ENCODE data around the gene CAPZB.

CAPZB gene

DNA sequence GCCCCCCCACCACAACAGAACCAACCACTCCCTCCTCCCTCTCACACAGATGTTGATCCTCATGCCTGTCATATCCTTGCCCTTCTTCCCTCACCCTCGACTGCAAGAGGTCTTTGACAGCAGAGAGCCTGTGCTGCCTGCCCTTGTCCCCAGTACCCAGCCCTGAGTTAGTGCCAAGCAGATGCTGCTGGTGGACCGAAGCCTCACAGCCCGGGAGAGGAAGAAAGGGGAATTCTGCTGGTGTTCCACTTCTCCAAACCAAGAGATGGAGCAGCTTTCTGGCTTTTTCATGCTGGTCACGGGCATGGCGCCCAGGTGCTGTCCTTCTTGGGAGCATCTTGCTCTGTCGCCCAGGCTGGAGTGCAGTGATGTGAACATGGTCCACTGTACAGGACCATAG, 104.1 kb downstream of the CAPZB start:
- DNase-seq, result no peak

DNA sequence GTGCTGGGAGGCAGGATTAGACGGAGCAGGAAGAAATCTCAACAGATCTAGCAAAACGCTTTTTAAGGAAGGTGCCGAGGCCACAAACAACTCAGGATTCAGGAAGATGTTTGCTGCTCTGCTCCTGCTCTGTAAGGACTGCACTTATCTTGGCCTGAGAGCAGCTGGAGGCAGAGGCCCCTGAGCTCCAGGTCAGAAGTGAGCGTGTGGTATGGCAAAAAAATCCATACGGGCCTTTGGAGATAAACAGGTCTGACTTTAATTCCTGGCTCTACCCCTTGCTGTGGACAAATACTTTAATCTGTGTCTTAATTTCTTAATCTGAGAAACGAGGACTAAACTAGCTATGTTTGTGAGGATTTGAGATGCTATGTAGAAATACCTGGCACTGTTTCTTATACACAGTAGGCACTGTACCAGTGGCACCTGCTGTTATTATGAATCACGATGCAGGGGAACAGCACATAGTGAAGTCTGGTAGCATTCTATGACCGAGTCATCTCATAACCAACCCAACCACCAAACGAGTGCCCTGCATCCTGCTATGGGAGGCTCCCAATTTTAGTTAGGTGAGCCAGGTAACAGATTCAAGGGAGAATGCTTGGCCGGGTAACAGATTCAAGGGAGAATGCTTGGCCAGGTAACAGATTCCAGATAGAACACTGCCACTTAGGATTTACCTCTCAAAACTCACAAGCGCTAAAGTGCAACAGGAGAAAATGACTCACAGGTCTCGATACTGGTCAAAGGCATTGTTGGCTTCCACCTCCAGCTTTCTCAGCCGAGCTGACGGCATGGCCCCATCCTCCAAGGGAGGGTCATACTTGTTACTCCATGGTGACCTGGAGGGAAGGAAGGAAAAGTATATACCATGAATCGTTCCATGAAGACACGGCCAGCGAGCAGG, 107.3 kb downstream of the CAPZB start:
- no peak for DNase-seq

DNA sequence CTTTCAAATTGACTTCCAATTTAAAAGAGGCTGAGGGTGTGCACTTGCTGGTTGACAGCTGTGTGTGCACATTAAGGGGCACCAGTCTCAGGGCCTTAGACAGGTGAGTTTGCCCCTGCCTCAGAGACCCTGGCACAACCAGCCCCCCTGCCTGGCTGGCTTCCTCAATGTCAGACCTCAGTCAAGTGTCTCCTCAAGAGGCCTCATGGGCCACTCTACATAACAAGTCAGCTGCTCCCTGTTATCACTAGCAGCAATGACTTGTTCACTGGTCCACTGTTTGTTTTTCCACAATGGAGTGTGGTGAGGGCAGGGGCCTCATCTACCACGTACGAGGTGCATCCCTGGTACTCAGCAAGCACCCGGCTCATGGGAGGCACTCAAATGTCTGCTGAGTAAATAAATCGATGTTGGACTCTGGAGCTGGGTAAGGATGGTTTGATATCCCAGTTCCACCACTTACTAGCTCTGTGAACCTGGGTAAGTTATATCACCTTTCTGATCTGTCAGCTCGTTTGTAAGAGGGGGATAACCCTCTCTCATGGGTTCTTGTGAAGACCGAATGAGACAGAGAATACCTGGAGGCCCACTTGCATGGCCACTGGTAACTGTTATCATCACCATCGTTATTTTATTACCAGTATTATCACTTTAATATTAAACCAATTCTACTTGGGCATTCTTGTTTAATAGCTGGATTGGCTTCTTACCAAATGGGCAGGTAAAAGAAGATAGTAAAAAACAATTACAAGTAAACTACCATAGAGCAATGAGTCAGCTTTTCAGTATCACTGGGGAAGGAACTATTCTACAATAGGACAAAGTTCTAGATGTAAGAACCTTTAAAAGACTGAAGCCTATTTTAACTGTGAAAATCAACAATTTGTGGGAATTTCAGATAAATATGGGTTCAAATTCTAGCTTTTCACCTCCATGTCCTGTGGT, 108.6 kb downstream of the CAPZB start:
- DNase-seq, result no peak

DNA sequence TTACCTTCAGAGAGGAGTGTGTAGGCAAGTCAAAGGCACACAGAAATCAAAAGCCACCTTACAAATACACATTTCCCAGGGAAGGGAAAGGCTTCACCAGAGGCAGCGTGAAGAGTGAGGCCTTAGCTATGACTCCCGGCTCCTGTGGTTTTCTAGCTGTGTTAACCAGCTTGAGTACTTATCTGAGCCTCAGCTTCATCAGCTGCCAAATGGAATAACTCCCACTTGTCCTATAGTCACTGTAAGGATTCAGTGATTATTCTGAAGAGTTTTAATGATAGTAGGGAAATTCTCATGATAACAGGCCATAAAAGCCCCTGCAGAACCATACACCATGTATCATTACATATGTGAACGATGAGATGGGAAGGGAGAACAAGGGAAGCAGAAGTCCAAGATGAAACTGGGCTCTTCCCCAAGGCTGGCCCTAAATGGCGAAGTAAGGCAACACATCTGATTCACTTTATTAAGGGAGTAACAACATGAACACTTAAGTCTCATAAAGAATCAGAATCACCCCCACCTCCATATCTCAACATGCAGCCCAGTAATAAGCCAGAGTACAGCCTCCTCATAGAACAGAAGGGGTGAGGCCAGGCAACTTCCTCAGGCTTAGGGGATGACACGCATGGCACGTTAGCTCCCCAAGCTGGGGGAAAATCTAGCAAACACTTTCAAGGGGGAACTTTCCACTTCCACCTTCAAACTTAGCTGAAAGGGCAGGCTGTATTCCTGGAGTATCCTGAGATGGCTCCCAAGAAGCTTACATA, 109.5 kb downstream of the CAPZB start:
- DNase-seq, result no peak

DNA sequence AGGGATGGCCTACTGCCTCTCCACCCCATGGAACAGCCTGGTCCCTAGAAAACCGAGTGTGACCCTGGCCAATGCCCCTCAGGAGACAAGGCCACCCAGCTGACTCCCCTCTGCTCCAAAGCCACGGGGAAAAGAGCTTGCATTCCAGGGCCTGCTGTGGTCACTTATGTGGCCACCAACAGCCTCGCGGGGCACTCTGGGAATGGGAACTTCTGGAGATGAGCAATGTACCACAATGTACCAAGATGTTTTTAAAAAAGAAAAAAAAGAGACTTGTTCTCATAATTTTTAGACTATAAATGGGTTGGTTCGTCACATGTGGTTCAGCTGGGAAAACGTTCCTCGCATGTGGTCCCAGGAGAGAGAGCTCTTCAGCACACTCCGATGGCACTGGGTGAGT, 110.4 kb downstream of the CAPZB start:
- no peak for DNase-seq

DNA sequence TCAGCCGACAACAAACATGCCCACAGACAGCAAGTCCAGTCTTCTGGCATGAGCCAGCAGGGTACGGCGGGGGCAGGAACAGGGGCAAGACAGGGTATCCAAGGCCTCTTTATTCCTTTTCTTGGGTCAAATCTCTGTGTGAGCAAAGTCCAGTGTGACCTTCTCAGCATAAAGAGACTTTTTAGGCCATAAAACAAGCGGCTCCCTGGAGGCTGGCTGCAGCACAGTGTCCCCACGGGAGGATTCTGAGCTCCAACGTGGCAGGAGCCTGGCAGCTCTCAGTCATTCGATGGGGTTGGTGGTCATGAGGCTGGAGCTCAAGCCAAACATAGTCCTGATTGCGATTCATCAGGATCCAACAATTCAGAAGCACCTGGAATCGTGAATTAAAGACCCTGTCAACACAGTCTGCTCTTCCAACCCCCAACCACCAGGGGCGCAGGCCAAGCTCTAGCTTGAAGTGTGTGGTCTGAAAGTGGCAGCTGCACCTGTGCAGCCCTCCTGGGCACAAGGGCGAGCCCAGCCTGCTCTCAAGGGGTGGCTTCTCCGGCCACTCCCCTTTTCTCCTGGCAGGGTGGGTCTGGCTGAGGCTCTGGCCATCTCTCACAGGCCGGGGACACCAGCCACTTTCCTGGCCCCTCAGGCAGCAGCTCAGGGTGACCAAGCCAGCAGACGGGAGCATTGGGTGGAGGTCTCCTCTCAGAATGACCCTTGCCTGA, 111.1 kb downstream of the CAPZB start:
- DNase-seq, result no peak

DNA sequence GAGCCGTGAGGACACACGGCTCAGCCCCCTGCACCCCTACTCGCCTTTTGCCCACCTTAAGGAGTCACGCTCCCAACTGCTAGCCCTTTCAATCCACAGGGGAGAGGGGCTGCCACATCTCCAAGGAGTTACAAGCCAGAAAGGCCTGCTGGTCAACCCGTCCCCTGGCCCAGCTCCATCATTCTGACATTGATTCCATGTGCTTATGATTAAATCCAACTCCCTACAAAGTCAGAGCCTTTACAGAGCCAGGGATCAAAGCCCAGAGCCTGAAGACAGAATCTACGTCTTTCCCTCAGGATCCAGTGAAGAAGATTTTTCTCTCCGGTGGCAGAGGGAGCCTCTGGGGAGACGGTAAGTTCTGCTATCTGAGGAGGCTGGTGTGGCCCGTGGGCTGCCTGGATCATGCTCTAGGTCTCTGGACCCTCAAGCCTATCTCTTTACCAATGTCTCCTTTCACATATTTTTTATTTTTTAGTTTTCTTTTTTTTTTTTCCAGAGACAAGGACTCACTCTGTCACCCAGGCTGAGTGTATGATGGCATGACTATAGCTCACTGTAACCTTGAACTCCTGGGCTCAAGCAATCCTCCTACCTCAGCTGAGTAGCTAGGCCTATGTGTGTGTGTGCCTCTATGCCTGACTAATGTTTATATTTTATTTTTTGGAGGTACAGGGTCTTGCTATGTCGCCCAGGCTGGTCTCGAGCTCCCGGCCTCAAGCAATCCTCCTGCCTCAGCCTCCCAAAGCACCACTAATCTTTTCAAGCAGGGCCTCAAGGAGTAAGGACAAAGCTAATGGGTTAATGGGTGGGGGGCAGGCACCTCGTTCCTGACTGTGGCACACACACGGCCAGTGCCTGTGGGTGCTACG, 111.9 kb downstream of the CAPZB start:
- no peak for DNase-seq

DNA sequence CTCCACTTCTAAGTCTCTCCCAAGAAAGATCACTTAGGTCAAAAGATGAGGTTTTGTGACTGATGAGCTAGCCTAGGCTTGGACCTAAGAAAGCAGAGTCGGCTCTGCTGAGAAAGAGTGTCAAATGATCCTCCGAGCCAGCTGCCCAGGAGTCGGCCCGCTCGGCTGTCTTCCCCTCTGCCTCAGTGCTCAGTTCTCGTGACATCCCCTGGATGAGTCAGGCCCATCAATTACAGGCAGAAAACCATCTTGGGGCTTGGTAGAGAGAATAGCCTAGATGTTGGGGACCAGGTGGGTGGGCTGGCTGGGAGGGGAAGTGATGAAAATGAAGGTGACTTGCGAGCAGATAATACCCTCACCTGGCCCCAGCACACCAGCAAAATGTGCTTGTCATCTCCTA, 112.7 kb downstream of the CAPZB start:
- DNase-seq, result no peak

DNA sequence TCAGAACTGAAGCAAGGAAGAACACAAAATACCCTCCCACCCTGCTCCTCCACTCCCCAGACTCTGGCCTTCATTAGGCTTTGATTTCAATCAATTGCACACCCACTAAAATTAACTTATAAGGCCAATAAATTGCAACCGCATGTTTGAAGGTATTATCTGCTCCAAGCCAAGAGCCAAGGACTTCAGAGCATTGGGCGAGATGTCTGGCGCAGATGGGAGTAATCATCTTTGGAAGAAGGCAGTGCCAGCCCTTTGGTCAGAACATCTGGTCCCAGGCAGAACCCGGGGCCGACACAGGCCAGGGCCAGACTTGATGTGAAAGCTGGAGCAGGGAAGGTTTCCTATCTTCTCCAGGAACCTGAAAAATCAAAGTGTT, 113.2 kb downstream of the CAPZB start:
- DNase-seq, result no peak

DNA sequence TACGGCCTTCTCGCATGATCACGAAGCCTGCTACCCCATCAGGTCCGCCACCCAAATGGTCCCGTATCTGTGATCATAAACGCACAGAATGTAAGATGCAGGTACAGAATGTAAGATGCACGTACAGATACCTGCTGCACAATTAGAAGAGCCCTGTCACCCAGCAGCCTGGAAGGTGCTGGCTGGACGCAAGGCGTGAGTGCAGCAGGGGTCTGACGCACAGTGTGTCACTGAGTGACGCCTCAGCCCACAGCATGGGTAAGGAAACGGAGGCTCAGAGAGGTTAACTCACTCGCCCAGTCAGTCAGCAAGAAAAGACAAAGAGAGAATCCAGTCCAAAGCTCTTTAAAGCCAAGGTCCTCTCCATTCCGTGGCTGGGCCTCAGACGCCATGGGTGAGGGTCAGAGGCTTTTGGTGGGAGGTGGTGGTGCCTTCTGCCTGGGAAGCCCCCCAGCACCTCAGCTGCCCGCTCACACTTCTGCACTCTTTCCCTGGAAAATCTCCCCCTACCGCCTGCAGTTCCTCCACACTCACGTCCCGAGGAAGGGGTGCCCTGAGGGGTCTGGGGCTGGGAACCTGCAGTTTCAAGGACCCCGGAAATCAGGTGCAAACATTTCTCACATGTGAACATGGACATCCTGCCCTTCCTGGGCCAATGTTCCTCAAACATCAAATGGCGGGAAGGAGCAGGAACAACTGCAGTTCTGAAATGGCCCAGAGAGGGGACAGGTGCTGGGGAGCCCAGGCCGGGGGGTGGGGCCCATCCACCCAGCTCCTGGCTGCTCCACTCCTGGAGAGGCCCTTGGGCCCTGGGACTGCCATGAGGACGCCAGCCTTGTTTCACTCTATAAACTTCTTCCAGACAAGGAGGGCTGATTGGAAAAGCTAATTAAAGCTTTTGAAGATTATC, 113.9 kb downstream of the CAPZB start:
- no peak for DNase-seq

DNA sequence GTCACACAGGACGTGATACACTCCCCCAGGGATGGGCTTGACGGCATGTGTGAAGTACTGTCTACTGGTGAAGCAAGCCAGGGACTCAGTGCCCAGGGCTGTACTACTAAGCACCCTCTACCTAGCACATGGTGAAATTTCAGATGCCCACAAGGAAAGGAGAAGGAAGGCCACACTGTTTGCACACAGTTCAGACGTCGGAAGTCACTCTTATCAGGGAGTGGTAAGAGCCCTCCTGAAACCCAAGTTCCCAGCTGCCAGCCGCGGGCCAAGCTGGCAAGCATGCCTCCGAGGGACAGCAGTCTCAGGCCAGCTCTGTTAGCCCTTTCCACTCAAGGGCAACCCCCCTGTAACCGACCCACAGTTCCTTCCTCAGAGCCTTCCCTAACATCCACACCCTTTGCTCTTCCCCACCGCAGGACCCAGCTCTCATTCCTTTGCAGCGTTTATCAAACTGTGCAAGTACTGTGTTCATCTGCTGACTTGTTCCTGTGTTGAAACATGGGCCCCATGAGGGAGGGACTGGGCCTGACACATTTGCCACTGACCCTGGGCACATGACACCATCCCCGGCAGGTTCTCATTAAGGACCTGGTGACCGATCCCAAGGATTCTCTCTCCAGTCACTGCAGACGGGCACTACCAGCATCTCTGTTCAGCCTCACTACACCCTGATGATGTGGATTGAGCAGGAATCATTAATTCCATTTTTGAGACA, 114.7 kb downstream of the CAPZB start:
- no peak for DNase-seq

DNA sequence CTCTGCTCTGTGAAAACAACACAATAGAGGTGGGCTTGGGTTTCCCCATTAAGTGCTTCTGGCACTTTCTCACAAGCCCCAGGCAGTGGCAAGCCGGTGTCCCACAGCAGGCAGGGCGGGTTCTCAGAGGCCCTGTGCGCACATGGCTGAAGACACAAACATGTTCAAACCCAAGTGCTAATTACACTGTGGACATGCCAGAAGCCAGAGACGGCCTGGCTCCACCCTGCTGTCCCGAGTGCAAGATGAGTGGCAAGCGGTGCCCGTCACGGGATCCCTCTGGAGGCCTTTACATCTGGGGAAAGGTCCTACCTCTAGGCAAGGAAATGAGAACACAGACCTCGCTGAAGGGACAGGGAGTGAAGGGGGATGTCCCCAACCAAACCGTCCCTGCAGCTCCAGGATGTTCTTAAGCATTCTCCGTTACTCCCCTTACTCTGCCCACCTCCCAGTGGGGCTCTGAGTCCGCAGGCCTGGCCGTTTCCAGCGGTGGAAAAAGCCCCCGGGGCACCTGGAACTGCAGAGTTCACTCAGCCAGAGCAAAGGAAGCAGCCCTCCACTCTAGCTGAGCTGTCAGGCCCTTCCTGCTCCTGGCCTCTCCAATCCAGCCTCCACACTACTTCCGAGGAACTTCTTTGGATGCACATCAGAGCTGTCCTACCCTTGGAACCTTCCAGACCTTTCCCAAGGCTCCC, 115.8 kb downstream of the CAPZB start:
- DNase-seq, result no peak

DNA sequence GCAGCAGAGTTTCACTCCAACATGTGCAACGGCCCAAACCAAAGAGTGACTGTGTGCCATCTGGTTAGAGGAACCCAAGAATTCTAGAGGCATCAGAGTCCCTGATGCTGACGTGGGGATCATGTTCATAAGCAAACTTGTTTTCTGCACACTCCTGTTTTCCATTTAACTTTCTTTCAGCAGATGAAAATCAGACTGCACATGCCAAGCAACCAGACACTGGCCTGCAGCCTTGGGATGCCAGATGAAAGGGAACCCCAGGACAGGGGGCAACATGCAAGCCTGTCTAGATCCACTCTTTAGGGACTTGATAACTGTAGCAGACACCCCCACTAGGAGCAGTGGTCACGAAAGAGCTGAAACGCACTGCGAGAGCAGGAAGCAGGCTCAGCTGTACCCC, 116.4 kb downstream of the CAPZB start:
- DNase-seq, result no peak

DNA sequence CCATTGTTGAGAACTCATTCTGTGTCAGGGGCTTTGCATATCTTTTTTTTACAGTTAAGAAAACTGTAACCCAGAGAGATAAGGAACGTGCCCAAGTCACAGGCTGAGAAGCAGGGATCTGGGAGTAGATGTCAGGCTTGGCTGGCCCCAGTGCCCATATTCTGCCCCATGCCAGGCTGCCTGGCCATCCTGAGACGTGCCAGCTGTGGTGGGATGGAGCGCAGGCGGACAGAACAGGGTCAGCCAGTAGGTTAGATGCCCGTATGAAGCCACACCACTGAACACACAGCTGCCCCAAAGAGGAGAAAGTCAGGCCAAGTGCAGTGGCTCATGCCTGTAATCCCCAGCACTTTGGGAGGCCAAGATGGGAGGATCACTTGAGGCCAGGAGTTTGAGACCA, 117.3 kb downstream of the CAPZB start:
- DNase-seq, result no peak

DNA sequence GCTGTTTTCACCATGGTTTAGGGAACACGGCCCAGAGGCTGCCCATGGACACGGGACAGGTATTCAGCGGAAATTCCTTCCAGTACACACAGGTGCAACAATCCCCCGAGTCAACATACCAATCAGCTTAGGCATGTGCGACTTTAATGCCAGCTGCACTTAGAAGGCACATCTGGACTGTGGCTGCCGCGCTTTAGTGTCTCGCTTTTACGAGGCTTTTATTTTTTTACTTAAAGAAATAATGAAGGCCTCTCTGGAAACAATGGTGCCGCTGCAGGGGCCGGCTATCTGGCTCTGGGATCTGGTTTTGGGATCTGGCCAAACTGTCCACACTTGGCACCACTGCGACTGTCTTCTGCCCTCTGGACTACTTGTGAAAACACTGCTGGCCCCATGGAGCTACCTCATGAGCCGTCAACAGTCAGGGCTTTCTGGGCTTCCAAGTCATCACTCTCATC, 117.7 kb downstream of the CAPZB start:
- DNase-seq, result no peak

DNA sequence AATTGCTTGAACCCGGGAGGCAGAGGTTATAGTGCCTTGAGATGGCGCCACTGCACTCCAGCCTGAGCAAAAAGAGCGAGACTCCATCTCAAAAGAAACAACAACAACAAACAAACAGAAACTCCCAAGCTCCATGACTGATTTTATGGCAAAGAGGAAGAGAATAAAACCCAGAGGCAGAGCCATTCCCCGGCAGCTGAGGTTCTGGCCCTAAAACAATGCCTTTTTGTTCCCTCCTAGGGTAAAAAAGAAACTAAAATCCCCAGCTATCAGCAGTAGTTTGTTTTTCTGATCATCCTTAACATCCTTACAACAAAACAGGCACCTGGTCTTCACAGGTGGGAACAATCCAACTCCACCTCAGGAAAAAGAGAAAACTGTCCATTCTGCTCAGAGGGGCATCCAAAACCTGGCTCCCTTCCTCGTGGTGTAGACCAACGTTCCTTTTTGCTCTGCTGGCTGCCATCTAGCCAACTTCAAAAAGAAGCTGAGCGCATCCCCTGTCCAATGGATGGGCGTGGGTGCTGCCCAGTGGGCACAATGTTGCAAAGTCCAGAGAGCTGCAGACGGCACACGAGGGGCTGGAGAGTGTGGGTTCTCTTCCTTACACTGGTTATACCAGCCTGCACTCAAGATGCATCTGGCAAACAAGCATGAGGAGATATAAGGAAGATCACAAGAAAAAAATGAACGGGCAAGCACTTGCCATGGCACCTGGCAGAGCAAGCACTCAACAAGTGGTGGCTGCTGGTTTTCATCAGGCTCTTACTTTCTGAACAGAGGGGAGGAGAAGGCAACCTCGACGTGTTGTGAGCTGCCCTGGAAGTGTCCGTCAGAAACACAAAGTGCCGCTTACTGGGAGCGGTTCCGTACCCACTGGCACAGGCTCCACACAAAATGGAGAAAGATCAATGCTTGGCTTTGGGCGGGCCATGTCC, 118.5 kb downstream of the CAPZB start:
- DNase-seq, result no peak

DNA sequence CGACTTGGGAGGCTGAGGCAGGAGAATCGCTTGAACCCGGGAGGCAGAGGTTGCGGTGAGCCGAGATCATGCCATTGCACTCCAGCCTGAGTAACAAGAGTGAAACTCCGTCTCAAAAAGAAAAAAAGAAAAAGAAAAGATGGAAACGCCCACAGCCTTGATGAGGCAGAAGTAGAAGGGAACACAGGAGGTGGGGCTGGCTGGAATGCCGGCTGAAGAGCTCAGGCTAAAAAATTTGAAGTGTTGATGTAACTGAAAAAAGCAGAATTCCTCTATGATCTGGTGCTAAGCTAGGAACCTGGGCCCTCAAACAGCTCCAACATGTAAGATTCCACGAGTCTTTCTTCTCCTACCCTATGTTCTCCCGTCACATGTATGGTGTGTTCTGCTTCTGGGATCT, 119.6 kb downstream of the CAPZB start:
- no peak for DNase-seq

Data from cortex of kidney (tissue), 1 donor.